GM18502 (cell line): ENCODE measurements around the gene HDAC6.

Experiments used
- ATAC-seq: cut with Tn5 transposase; IDR thresholded peaks from one replicate; pipeline ENCODE4 v1.9.1; 2021; ENCODE audit warnings: mild to moderate bottlenecking; ENCODE audit not compliant: unreplicated experiment, poor library complexity

Gene HDAC6

GRCh38 chrX:48787505-48788443 is 14.1 kb upstream of the HDAC6 start:
- no peak for ATAC-seq

GRCh38 chrX:48789366-48790220 is 12.3 kb upstream of the HDAC6 start:
- ATAC-seq = no peak

GRCh38 chrX:48790477-48790876 is 11.4 kb upstream of the HDAC6 start:
- no peak for ATAC-seq

- ATAC-seq = no peak
Observed at GRCh38 chrX:48791063-48791820, 10.6 kb upstream of the HDAC6 start.

- no peak for ATAC-seq
Observed at GRCh38 chrX:48792219-48792618, 9.6 kb upstream of the HDAC6 start.

GRCh38 chrX:48793935-48794334 is 7.9 kb upstream of the HDAC6 start:
- ATAC-seq = no peak

- ATAC-seq = no peak
Observed at GRCh38 chrX:48794340-48794910, 7.4 kb upstream of the HDAC6 start.

- no peak for ATAC-seq
Observed at GRCh38 chrX:48794911-48795515, 6.9 kb upstream of the HDAC6 start.

- no peak for ATAC-seq
Observed at GRCh38 chrX:48798318-48798717, 3.5 kb upstream of the HDAC6 start.

GRCh38 chrX:48800574-48801279 is 1.1 kb upstream of the HDAC6 start:
- ATAC-seq = no peak

- ATAC-seq = peak; percentile 53
Observed at GRCh38 chrX:48802089-48802904, 430 bp downstream of the HDAC6 start.

- no peak for ATAC-seq
Observed at GRCh38 chrX:48802905-48803200, 986 bp downstream of the HDAC6 start.

- ATAC-seq = no peak
Observed at GRCh38 chrX:48806081-48806480, 4.2 kb downstream of the HDAC6 start.

- no peak for ATAC-seq
Observed at GRCh38 chrX:48813644-48814043, 11.8 kb downstream of the HDAC6 start.

- no peak for ATAC-seq
Observed at GRCh38 chrX:48814722-48815121, 12.9 kb downstream of the HDAC6 start.

- ATAC-seq = no peak
Observed at GRCh38 chrX:48815266-48815665, 13.4 kb downstream of the HDAC6 start.

GRCh38 chrX:48816014-48816810 is 14.3 kb downstream of the HDAC6 start:
- no peak for ATAC-seq

- ATAC-seq = no peak
Observed at GRCh38 chrX:48818098-48818497, 16.2 kb downstream of the HDAC6 start.
